ENCODE measurements around the gene CDH4.

DNA sequence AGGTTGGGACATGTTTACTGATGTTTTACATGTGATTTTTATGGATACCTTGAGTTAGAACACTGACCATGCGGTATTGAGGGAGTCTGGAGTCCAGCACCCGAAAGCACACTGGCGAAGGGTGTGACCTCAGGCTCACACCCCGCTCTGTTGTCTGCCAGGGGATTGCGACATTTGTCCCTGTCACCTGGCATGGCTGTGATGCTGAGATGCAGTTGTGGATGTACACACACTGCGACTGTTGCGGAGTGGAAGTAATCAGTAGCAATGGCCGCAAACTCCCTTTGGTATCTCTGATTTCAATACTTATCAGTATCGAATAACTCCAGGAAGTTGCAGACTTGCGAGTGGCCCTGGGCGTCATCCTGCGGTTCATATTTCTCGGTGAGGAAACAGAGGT is 43.2 kb downstream of the CDH4 start:
- TF ChIP-seq CTCF (optimal IDR thresholded peaks at IDR 0.05 in 1 of 3, IDR thresholded peaks at IDR 0.05 in 1 of 3, conservative IDR thresholded peaks at IDR 0.05 in 1 of 3; ENCODE audit: extremely low read depth in 1 of 3, insufficient read depth in 2 of 3, low read length in 3 of 3) (no peak), EZH2 (IDR thresholded peaks at IDR 0.05; ENCODE audit: low read length) (no peak)

All from keratinocyte (primary cell).